Transverse colon (tissue), 4 donors: ENCODE results near the gene VPS13D.
A peak's percentile ranks its signal among the peaks of the same experiment; 100 is the strongest.

Experiments used
- POLR2A ChIP-seq: fragments of 450-650 bp; IDR thresholded peaks from one replicate; pipeline ENCODE4 v1.6.1; 2016; ENCODE audit warnings: antibody characterized with exemption, mild to moderate bottlenecking, moderate library complexity
- POLR2AphosphoS5 ChIP-seq, 3 donors: sonication (generic); formaldehyde crosslinking; IDR thresholded peaks; one replicate each; pipeline ENCODE4 v1.6.1; 2016; ENCODE audit warnings: antibody characterized with exemption in 3 of 3
- TF ChIP-seq, protein P1 (sequence below), 5 experiments: fragments of 200-600 bp in 3 of 5; fragments of 450-650 bp in 2 of 5; sonication (generic) in 3 of 5; IDR thresholded peaks; 1 replicate in 2 of 5; 2 replicates in 3 of 5; pipeline ENCODE4 v1.5.1; 2016 to 2017; ENCODE audit warnings: antibody characterized with exemption in 5 of 5, inconsistent platforms in 3 of 5, mild to moderate bottlenecking in 2 of 5, moderate library complexity in 1 of 5

DNA sequence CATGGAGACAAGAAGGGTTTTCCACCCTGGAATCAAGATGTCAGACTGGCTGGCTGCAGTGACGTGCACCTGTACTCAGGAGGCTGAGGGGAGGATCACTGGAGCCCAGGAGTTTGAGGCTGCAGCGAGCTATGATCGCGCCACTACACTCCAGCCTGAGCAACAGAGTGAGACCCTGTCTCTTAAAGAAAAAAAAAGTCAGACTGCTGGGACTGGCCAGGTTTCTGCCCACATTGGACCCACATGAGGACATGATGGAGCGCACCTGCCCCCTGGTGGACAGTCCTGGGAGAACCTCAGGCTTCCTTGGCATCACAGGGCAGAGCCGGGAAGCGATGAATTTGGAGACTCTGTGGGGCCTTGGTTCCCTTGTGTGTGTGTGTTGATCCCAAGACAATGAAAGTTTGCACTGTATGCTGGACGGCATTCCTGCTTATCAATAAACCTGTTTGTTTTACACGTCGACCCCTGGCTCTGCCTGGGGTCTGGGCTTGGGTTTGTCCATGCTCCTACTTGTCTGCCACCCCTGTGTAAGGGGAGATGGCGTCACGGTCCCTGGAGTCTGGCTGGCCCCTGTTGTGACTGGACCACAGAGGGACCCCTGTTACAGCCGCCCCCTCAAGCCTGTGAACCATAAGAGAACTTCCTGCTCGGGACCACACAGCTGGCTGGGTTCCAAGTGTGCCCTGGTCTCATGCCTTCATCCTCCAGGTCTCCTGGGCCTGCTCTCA is 20.9 kb upstream of the VPS13D start:
- TF ChIP-seq, protein P1, sequence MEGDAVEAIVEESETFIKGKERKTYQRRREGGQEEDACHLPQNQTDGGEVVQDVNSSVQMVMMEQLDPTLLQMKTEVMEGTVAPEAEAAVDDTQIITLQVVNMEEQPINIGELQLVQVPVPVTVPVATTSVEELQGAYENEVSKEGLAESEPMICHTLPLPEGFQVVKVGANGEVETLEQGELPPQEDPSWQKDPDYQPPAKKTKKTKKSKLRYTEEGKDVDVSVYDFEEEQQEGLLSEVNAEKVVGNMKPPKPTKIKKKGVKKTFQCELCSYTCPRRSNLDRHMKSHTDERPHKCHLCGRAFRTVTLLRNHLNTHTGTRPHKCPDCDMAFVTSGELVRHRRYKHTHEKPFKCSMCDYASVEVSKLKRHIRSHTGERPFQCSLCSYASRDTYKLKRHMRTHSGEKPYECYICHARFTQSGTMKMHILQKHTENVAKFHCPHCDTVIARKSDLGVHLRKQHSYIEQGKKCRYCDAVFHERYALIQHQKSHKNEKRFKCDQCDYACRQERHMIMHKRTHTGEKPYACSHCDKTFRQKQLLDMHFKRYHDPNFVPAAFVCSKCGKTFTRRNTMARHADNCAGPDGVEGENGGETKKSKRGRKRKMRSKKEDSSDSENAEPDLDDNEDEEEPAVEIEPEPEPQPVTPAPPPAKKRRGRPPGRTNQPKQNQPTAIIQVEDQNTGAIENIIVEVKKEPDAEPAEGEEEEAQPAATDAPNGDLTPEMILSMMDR (IDR thresholded peaks at IDR 0.05): peak; percentile 92 to 98 (median 96)
- no peak for TF ChIP-seq POLR2AphosphoS5 (IDR thresholded peaks at IDR 0.05)
- no peak for TF ChIP-seq POLR2A
